SU-DHL-6 (cell line): ENCODE measurements around the gene TMEM140.

Source experiments
- CTCF ChIP-seq: fragments of 200-600 bp; sonication (generic); IDR thresholded peaks from one replicate; pipeline ENCODE4 v1.5.1; 2017; ENCODE audit warnings: antibody characterized with exemption, mild to moderate bottlenecking, low read length, moderate library complexity; ENCODE audit not compliant: insufficient read depth, poor library complexity, severe bottlenecking
- EZH2phosphoT487 ChIP-seq: fragments of 200-600 bp; sonication (generic), shearing (Covaris generic); conservative IDR thresholded peaks from 2 replicates; pipeline ENCODE4 v1.6.1; 2018; ENCODE audit warnings: mild to moderate bottlenecking, antibody characterized with exemption, low read length, moderate library complexity, mixed read lengths

- TF ChIP-seq CTCF, result no peak
- no peak for TF ChIP-seq EZH2phosphoT487
Observed at GRCh38 chr7:135215180-135215579, 67.3 kb downstream of the TMEM140 start.
